HUDEP-2 (cell line): ENCODE data around the gene NT5C2.
"Not testable (repeated sequence)": the region's sequence is repeated elsewhere in the genome, so short reads cannot be mapped to it uniquely, and the experiment has no call there.

Source experiments
- DNase-seq, 76 experiments: peaks; one replicate each; lab custom pipeline; 2025; ENCODE audit not compliant: unreplicated experiment in 76 of 76; lab: John Stamatoyannopoulos, UW

The NT5C2 gene

DNA sequence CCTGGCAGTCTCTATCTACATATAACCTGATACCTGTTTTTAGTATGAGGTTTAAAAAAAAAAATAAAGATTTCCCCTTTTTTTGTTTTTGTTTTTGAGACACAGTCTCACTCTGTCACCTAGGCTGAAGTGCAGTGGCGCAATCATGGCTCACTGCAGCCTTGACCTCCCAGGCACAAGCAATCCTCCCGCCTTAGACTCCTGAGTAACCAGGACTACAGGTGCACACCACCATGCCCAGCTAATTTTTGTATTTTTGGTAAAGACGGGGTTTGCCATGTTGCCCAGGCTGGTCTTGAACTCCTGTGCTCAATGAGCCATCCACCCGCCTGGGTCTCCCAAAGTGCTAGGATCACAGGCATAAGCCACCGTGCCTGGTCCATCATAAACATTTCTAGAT, 25.5 kb downstream of the NT5C2 start:
- not testable (repeated sequence) for DNase-seq

DNA sequence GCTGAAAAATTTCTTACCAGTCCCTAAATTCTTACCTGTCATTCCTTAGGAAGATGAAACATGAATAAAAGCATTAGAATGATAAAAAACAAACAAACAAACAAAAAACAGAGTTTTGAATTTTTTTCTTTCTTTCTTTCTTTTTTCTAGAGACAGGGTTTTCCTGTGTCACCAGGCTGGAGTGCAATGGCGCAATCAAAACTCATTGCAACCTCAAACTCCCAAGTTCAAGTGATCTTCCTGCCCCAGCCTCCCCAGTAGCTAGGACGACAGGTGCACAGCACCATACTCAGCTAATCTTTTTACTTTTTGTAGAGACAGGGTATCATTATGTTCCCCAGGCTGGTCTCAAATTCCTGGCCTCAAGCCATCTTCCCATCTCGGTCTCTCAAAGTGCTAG, 26.5 kb downstream of the NT5C2 start:
- no peak for DNase-seq

DNA sequence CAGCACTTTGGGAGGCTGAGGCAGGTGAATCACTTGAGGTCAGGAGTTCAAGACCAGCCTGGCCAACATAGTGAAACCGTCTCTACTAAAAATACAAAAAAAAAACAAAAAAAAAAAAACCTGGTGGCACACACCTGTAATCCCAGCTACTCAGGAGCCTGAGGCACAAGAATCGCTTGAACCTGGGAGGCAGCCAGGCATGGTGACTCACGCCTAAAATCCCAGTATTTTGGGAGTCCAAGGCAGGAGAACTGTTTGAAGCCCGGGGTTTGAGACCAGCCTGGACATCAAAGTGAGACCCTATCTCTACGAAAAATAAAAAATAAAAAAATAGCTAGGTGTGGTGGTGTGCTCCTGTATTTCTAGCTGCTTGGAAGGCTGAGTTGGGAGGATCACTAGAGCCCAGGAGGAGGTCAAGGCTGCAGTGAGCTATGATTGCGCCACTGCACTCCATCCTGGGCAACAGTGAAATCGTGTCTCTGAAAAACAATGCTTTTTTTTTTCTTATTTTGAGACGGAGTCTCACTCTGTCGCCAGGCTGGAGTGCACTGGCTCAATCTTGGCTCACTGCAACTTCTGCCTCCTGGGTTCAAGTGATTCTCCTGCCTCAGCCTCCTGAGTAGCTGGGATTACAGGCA, 29.2 kb downstream of the NT5C2 start:
- DNase-seq, result not testable (repeated sequence)

DNA sequence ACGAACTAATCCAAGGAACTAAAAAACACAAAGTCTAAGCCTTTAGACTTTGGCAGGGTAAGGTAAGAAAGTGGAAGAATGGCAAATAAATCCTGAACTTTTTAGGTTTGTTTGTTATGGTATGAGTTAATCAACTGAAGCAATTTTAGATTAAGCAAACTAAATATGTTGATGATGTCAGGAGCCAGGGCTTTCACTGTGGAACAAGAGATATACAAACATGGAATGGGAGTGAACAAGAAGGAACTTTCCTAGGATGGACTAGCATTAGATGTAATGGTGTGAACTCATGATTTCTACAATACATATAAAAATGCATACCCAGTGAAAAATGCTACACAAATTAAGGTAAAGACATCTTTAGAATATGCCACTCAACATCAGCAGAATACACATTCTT, 35.8 kb downstream of the NT5C2 start:
- DNase-seq, result no peak

DNA sequence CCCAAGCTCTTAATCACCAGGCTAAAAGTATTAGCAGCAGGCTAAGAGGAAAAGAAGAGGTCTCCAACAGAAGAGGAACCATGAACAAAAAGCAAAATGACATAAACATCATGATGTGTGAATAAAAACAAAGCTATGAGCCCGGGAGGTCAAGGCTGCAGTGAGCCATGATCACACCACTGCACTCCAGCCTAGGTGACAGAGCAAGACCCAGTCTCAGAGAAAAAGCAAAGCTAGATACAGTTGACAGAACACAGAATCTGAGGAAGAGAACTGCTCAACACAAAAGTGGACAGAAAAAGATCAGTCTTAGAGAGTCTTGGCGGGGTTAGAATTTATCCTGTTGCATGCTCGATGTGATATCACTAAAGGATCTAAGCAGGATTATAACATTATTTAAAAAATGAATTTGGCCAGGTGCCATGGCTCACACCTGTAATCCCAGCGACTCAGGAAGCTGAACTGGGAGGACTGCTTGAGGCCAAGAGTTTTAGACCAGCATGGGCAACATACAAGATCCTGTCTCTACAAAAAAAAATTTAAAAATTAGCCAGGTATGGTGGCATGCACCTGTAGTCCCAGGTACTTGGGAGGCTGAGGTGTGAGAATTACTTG, 37.5 kb downstream of the NT5C2 start:
- DNase-seq, result no peak

DNA sequence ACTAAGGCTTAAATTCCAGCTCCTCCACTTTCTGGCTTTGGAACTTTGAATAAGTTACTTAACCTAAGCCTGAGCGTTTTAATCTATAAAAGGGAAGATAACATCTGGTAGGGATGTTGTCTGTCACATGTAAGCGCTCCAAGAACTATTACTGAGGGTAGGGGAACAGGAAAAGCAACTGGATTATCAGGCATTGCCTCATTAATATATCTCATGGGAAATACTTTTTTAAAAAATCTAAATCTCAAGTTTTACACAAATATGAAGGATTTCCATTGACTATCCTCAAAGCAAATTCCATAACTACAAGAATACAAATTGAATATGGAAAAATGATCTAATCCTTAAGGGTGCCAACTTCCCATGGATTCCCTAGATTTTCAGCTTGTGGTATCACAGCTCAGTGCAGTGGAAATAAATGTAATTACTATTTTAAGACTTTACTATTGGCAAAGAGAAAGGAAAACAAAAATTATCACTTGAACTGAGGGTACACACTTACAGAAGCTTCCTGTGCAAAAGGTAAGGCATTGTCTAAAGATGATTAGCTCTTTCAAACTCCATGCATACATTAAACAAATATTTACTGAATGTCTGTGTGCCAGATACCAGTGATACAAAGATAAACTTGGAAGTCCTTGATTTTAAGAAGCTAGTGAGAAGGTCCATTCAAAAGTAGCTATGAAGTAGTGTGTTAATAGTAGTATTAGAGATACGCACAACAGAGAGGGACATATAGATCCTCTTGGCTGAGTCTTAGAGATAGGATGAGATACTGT, 38.4 kb downstream of the NT5C2 start:
- no peak for DNase-seq

DNA sequence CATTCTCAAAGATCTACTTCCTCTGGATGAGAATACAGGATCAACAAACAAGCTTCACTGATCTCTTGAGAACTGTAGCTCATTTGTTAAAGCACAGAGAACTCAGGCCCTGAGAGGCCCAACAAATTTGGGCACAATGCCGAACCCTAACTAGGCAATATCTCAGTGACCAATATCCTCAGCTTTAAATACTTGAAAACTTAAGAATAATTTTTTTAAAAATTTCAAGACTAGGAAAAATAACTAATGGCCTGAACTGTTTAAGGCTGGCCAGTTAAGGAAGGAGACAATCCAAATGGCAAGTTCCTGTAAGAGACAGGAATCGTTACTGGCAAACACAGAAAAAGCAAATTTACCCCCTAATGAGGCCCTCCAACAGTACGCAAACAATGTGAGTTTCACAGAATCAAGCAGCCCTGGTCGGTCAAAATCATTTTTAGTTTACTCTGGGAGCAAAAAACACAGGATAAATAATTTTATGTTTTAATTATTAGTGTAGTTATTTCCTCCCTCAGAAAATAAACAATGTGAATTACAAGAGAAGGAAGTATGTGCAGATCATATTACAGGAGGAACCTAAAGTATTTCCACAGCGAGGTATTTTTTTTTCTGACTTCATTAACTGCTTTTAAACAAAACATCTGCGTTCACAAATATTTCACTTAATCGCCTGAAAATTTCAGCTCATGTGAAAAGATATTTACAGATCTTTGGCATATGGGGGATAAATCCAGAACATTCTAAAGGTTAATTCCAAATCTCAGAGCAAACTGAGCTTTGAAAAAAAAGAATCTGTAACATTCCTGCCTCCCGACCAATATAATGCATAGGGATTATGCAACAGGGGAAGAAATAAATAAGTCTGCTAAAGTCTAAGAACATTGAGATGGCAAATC, 39.5 kb downstream of the NT5C2 start:
- DNase-seq, result no peak

DNA sequence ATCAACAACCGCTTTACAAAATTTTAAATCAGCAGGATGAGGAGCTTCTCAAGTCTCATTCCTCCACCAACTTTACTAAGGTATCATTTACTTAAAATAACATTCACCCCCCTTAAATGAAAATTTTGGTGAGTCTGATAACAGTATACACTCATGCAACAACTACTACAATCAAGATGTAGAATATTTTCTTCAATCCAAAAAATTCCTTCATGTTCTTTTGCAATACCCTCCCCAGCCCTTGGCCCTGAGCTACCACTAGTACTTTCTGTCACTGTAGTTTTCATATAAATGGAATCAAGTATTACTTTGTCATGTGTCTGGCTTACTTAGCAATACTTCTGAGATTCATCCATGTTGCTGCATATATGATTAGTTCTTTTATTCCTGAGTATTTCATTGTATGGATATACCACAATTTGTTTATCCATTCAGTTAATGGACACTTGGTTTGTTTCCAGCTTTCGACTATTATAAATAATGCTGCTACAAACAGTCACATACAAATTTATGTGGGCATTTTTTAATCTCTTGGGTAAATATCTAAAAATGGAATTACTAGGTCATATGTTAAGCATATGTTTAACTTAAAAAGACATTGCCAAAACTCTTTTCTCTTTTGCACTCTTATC, 43.0 kb downstream of the NT5C2 start:
- DNase-seq, result no peak

DNA sequence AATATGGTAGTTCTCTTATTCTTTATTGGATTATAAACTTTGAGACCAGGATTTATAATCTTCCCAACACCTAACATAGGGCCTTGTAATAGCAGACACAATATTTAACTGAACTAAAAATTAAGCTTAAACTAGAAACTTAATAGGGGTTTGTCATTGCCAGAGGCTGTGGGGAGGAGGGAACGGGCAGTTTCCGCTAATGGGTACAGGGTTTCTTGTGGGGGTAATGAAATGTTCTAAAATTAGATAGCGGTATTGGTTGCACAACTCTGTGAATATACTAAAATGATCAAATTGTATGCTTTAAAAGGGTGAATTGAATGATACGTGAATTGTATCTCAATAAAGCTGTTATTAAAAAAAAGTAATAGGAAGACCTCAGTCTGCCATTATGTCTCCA, 45.4 kb downstream of the NT5C2 start:
- DNase-seq, result no peak

DNA sequence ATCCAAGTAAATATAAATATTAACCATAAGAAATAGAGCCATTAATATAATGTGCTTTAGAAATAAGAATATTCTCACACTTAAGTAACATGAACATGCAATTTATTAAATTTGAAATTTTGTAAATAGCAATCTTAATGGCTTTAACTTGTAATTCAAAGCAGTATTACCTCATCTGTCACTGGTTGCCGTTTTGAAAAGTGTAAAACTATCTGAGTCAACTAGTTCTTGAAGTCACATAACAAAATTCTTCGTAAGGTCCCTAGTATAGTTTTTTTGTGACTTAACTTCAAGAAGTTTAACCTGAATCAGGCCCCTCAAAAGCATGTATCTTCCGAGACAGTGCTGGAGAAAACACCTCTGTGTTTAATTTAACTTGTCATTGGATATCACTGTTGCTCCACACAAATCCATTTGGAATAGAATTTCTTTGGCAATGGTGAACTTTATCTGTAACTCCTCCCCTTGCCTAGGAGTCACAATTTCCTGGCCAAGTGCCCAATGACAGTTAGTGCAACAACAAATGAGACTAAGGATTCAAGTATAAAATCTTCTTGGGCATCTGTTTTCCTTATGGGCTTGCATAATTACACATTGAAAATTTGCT, 47.1 kb downstream of the NT5C2 start:
- peak in 59 of 76 experiments; percentile 4 to 76 (median 34) for DNase-seq

DNA sequence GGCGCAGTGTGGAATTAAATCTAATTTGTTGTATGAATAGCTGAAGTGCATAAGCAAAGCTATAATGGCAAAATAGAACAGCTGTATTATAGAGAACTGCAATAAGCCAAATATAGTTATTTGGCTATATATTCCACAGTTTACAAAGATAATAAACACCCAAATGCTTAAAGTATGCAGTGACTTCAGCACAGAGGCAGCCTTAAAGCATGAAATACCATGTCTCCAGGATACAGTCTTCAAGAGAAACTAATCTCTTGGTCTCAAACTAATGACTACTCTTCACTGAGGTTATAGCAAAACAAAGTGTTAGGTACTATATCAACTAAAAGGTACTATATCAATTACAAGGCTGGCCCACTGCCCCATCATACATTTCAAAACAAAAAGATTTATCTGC, 48.0 kb downstream of the NT5C2 start:
- no peak for DNase-seq

DNA sequence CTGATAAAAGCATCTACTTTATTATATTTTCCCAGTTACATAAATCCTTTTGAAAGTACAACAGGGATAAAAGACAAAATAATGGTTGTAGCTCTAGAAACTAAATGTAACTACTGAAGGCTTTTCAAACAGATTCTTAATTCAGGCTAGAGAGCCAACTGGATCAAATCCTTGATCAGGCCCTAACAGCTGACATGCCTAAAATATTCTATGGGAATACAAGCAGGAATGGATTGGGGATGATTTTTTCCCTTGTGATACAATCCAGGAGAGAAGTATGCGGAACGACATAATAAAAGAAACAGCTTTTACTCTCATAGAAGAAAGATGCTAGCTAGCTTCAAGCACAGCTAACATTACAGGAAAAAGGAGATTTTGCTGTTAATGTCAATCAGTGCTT, 49.0 kb downstream of the NT5C2 start:
- DNase-seq, result no peak

DNA sequence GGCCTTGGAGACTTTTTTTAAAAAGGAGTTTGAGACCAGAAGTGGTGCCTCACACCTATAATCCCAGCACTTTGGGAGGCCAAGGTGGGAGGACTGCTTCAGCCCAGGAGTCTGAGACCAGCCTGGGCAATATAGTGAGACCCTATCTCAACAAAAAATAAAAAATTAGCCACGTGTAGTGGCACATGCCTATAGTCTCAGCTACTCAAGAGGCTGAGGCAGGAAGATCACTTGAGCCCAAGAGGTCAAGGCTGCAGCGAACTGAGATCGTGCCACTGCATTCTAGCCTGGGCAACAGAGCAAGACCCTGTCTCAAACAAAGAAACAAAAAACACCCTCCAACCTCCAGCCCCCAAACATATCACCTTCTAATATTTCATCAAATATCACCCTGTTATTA, 49.4 kb downstream of the NT5C2 start:
- DNase-seq, result not testable (repeated sequence)

DNA sequence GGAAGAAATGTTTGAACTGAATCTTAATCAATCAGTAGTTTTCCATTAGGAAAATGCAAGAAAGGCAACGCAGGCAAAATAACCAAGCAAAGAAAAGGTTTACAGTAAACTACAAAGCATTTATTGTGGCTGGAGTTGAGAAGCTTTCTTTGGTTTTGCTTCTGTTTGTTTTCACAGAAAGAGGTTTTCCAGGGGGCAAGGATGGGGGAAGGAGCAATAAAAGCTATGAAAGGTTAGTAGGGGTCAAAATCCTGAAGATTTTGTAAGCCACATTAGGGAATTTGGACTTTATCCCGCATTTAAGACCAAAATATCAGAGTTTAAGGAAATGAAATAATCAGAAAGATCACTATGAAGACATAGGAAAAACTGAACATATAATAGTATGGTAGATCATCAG, 51.1 kb downstream of the NT5C2 start:
- no peak for DNase-seq

DNA sequence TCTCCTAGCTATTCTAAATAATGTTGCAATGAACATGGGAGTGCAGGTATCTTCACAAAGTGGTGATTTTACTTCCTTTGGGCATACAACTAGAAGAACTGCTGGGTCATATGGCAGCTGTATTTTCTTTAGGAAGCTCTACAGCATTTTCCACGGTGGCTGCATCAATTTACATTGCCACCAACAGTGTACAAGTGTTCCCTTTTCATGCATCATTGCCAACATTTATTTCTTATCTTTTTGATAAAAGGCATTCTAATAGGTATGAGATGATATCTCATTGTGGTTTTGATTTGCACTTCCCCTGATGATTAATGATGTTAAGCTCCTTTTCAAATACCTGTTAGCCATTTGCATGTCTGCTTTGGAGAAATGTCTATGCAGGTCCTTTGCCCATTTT, 52.6 kb downstream of the NT5C2 start:
- no peak for DNase-seq

DNA sequence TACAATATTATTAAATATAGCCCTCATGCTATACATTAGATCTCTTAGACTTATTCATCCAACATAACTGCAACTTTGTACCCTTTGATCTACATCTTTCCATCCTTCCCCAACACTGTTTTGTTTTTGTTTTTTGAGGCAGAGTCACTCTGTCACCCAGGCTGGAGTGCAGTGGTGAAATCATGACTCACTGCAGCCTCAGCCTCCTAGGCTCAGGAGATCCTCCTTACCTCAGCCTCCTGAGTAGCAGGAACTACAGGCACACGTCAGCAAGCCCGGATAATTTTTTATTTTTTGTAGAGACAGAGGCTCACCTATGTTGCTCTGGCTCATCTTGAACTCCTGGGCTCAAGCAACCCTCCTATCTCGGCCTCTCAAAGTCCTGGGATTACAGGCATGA, 53.3 kb downstream of the NT5C2 start:
- DNase-seq, result no peak

DNA sequence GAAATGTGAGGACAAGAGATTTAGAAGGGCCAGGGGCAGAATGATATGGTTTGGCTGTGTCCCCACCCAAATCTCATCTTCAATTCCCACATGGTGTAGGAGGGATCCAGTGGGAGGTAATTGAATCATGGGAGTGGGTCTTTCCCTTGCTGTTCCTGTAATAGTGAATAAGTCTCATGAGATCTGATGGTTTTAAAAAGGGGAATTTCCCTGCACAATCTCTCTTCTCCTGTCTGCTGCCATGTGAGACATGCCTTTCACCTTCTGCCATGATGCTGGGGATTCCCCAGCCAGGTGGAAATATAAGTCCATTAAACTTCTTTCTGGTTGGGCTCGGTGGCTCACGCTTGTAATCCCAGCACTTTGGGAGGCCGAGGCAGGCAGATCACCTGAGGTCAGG, 57.9 kb downstream of the NT5C2 start:
- not testable (repeated sequence) for DNase-seq

DNA sequence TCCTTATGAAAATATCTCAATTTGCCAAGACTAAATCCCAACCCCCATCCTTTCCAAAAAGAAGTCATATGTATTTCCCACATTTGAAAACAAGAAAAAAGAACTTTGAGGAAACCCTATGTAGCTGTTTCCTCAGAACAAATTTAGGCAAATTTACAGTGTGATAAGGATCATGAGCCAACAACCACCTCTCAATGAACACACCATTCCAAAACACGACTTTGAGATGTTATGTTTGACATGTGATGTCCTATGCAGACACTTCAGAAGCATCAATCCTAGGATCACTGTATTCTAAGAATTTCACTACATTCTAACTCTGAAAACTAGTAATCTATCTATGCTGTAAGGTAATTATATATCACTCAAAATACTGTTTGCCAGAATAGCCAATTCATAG, 62.2 kb downstream of the NT5C2 start:
- DNase-seq, result no peak

DNA sequence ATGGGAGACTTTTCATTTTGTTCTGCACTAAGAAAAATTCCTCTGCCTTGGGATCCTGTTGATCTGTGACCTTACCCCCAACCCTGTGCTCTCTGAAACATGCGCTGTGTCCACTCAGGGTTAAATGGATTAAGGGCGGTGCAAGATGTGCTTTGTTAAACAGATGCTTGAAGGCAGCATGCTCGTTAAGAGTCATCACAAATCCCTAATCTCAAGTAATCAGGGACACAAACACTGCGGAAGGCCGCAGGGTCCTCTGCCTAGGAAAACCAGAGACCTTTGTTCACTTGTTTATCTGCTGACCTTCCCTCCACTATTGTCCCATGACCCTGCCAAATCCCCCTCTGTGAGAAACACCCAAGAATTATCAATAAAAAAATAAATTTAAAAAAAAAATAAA, 62.9 kb downstream of the NT5C2 start:
- not testable (repeated sequence) for DNase-seq

DNA sequence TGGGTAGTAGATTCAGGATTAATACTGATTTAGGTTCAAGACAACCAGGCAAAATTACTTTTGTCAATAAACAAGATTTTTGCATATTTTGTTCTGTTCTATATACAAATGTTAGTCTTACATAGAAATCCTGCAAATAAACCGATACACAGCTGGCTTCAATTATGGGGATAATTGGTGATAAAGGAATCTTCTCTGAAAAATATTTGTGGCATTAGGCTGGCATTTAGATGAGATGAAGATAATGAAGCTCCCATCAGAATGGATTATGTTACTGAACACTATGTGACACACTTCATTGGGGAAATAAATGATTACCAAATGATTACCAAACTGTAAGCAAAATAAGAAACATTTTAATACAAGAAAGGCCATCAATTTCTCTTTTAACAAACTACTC, 65.8 kb downstream of the NT5C2 start:
- DNase-seq, result no peak
